SU-DHL-6 (cell line): ENCODE measurements around the gene SEC22A.

ENCODE experiments used
- H2AFZ ChIP-seq: fragments of 200-600 bp; sonication (generic); 2 replicates; pipeline ENCODE4 v1.6.1; 2014; ENCODE audit warnings: low read depth, mild to moderate bottlenecking, moderate library complexity, mixed read lengths, antibody characterized with exemption, low read length; ENCODE audit not compliant: severe bottlenecking
- H3F3A ChIP-seq: fragments of 200-600 bp; shearing (Covaris generic); 2 replicates; pipeline ENCODE4 v1.6.0; 2016; ENCODE audit warnings: antibody characterized with exemption, mild to moderate bottlenecking; ENCODE audit not compliant: insufficient read depth
- H3K27ac ChIP-seq: fragments of 200-600 bp; sonication (generic); 2 replicates; pipeline ENCODE4 v1.5.1; 2016; ENCODE audit warnings: low read depth, mild to moderate bottlenecking, low read length, moderate library complexity, mixed read lengths
- H3K27me3 ChIP-seq: fragments of 200-600 bp; sonication (generic), shearing (Covaris generic); 2 replicates; pipeline ENCODE4 v1.6.0; 2014; ENCODE audit warnings: mild to moderate bottlenecking, low read length
- H3K36me3 ChIP-seq: fragments of 200-600 bp; sonication (generic); 2 replicates; pipeline ENCODE4 v1.6.1; 2014; ENCODE audit warnings: mild to moderate bottlenecking, low read length, mixed read lengths
- H3K4me2 ChIP-seq: fragments of 300-600, 200-600 bp; shearing (Covaris generic), sonication (generic); 2 replicates; pipeline ENCODE4 v1.6.0; 2014; ENCODE audit warnings: low read length, low read depth, mild to moderate bottlenecking; ENCODE audit not compliant: poor library complexity, severe bottlenecking
- H3K4me3 ChIP-seq: fragments of 200-600 bp; sonication (generic); 2 replicates; pipeline ENCODE4 v1.5.1; 2014; ENCODE audit warnings: antibody characterized with exemption, low read length, mild to moderate bottlenecking, mixed read lengths; ENCODE audit not compliant: insufficient read depth, poor library complexity, severe bottlenecking
- H3K79me2 ChIP-seq: fragments of 200-600 bp; sonication (generic); 2 replicates; pipeline ENCODE4 v1.6.1; 2014; ENCODE audit warnings: mild to moderate bottlenecking, low read length, moderate library complexity; ENCODE audit not compliant: insufficient read depth
- H3K9ac ChIP-seq: fragments of 200-600 bp; sonication (generic); 2 replicates; pipeline ENCODE4 v1.7.0; 2014; ENCODE audit warnings: mild to moderate bottlenecking, low read length
- H3K9me2 ChIP-seq: fragments of 200-600 bp; sonication (generic); replicated peaks from 2 replicates; pipeline ENCODE4 v1.6.1; 2014; ENCODE audit warnings: low read length; ENCODE audit not compliant: insufficient read depth
- H3K9me3 ChIP-seq: fragments of 200-600 bp; sonication (generic); 2 replicates; pipeline ENCODE4 v1.6.1; 2014; ENCODE audit warnings: low read length, mixed read lengths; ENCODE audit not compliant: insufficient read depth
- H4K20me1 ChIP-seq: fragments of 200-600 bp; sonication (generic); 2 replicates; pipeline ENCODE4 v1.6.1; 2014; ENCODE audit warnings: low read depth, mild to moderate bottlenecking, antibody characterized with exemption, low read length, moderate library complexity, mixed read lengths
- CTCF ChIP-seq: fragments of 200-600 bp; sonication (generic); IDR thresholded peaks from one replicate; pipeline ENCODE4 v1.5.1; 2017; ENCODE audit warnings: antibody characterized with exemption, mild to moderate bottlenecking, low read length, moderate library complexity; ENCODE audit not compliant: insufficient read depth, poor library complexity, severe bottlenecking
- EZH2phosphoT487 ChIP-seq: fragments of 200-600 bp; sonication (generic), shearing (Covaris generic); conservative IDR thresholded peaks from 2 replicates; pipeline ENCODE4 v1.6.1; 2018; ENCODE audit warnings: mild to moderate bottlenecking, antibody characterized with exemption, low read length, moderate library complexity, mixed read lengths

The SEC22A gene

GRCh38 chr3:123193448-123194101 is 8.2 kb upstream of the SEC22A start:
- Histone ChIP-seq H3K4me3 (no peak overlapping the region), H3K27me3 (no peaks in the 10 kb centered on the region), H4K20me1 (no peaks in the 10 kb centered on the region), H3K79me2 (no peaks in the 10 kb centered on the region), H3K4me2 (no peak overlapping the region), H3K27ac (no peak overlapping the region), H3F3A (no peaks in the 10 kb centered on the region), H3K36me3 (no peaks in the 10 kb centered on the region), H3K9me3 (no peaks in the 10 kb centered on the region), H2AFZ (no peak overlapping the region), H3K9ac (no peak overlapping the region), H3K9me2 (no peaks in the 10 kb centered on the region)
- TF ChIP-seq EZH2phosphoT487 (no peak), CTCF (no peak)

DNA sequence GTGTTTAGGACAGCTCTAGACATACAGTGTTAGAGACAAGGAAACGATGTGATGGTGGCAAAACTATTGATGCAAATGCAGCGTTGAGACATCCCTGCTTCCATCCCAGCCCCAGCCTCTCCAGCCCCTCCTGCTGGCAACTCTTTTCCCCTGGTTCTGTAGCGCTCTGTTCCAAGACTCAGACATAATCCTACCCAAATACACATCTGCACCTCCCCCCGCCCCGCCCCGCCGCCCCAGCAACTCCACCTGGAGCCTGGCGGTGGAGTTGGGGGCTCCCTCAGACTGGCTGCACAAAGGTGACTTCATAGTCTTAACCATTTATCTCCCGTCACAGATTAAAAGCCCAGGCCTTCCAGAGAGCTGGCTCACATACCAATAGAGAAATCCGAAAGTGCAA is 7.2 kb upstream of the SEC22A start:
- no peak for TF ChIP-seq EZH2phosphoT487
- no peak for TF ChIP-seq CTCF
- Histone ChIP-seq H3K4me3 (no peak overlapping the region), H3K4me2 (no peak overlapping the region), H3K9ac (no peak overlapping the region), H3K79me2 (no peaks in the 10 kb centered on the region), H3K27ac (no peak overlapping the region), H3K36me3 (no peaks in the 10 kb centered on the region), H4K20me1 (no peaks in the 10 kb centered on the region), H3F3A (no peaks in the 10 kb centered on the region), H3K9me3 (no peaks in the 10 kb centered on the region), H2AFZ (no peak overlapping the region), H3K9me2 (no peaks in the 10 kb centered on the region), H3K27me3 (no peaks in the 10 kb centered on the region)

GRCh38 chr3:123198372-123198771 is 3.4 kb upstream of the SEC22A start:
- H2AFZ ChIP-seq = no peak overlapping the region
- H3K4me3 ChIP-seq = no peak overlapping the region
- no peaks in the 10 kb centered on the region for H4K20me1 ChIP-seq
- no peaks in the 10 kb centered on the region for H3K9me2 ChIP-seq
- H3K27me3 ChIP-seq = no peaks in the 10 kb centered on the region
- no peaks in the 10 kb centered on the region for H3F3A ChIP-seq
- no peak overlapping the region for H3K4me2 ChIP-seq
- peaks cover 15% of the 10 kb centered on the region for H3K79me2 ChIP-seq
- no peak overlapping the region for H3K9ac ChIP-seq
- H3K27ac ChIP-seq = no peak overlapping the region
- H3K36me3 ChIP-seq = no peaks in the 10 kb centered on the region
- H3K9me3 ChIP-seq = no peaks in the 10 kb centered on the region
- no peak for TF ChIP-seq EZH2phosphoT487
- no peak for TF ChIP-seq CTCF
